ENCODE results near the gene KPNA6.

- TF ChIP-seq CTCF (IDR thresholded peaks at IDR 0.05) (no peak), POLR2A (IDR thresholded peaks at IDR 0.05) (no peak)
These were observed 34.8 kb downstream of the KPNA6 start for GRCh38 chr1:32142446-32143301.
